Right renal pelvis (tissue), 4 donors: ENCODE data around the gene ADAT3. TPM values are rescaled to one million over a fixed set of nuclear protein-coding genes. Genes with fewer than 3 reads are reported as not detected.

Experiments used
- DNase-seq, 4 donors: peaks; one replicate each; pipeline ENCODE4 v3.0.0-alpha.2; 2013; ENCODE audit warnings: low read depth in 4 of 4, low spot score in 3 of 4, missing footprints in 1 of 4
- polyA plus RNA-seq, 4 donors: library from polyadenylated mRNA; unstranded; fragments of 120-200 nt; gene quantifications; one replicate each; pipeline ENCODE4 v1.2.1, GENCODE V29; 2013; ENCODE audit not compliant: insufficient read length in 4 of 4

The ADAT3 gene
- polyA plus RNA-seq: 1 to 10 TPM; 1.8 to 4.4 (median 2.2) TPM

DNA sequence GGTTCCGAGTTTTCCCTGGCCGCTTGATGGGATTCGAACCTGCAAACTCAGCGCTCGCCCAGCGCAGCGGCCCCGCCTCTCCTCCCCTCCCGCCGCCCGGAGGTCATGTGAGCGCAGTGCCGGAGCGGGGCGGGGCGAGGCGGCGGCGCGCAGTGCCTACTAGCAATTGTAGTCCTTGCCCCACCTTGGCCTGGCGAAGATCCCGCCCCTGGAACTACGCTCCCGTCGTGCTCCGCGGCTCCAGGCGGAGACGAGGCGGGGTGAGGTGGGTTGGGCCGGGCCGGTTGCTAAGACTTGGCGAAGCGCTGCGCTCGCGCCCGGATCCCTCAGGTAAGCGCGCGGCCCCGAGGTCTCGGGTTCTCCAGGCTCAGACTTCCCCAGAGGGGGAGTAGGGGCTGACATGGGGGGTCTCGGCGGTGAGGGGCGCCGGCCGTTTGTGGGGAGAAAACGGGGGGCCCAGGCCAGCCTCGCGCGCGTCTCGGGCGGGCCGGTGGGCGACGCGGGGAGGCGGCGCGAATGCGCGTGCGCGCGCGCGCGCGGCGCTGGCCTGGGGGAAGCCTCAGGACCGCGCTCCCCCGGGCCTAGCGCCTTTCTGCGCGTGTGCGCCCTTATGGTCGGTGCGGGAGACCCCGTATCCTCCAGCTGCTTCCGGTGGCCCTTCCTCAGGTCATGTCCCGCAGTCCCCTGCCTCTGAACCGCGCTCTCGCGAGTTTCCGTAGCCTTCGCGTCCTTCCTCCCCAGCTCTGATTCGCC is at the start of gene ADAT3, which contains the start of gene SCAMP4:
ADAT3 (plus strand) TSS at position 290 of the 753 bp plus-strand sequence. CDS start 6,649 bp downstream, outside the sequence.
SCAMP4 (plus strand) TSS at position 290 of the 753 bp plus-strand sequence. CDS start 9,621 bp downstream, outside the sequence.
- DNase-seq: peak; percentile 93 to 97 (median 96)

DNA sequence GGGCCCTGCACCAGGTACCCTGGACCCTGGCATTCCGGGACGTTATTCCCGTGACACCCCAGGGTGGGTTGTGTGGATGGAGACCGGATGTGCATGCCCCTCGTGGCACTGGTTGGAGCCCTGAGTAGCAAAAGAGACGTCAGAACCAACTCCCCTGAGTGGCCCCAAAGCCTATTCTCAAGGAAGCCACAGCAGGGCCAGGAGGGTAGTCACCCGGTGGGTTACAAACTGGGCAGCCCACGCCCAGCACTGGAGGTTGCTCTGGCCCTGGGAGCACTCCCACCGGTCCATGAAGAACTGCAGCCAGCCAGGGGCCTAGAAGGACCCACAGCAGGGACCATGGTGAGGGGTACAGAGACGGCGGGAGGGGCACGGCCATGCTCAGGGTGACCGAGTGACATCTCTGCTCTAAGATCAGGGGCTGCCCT is 49.4 kb upstream of the ADAT3 start:
- DNase-seq: no peak

DNA sequence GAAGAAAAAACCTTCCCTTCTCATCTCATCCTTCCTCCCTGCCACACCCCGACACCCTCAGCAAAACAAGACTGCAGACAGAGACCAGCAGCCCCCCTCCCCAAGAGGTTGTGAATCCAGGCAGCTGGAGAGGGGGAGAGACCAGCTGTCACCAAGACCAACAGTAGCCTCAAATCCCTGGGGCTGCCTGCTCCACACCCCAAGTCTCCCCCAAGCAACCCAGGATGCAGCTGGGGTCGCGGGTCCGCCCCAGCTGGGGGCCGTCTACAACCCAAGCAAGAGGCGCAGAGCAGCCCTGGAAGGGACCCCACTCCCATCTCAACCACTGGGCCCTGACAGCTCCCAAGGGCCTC is 48.9 kb upstream of the ADAT3 start:
- DNase-seq: no peak

DNA sequence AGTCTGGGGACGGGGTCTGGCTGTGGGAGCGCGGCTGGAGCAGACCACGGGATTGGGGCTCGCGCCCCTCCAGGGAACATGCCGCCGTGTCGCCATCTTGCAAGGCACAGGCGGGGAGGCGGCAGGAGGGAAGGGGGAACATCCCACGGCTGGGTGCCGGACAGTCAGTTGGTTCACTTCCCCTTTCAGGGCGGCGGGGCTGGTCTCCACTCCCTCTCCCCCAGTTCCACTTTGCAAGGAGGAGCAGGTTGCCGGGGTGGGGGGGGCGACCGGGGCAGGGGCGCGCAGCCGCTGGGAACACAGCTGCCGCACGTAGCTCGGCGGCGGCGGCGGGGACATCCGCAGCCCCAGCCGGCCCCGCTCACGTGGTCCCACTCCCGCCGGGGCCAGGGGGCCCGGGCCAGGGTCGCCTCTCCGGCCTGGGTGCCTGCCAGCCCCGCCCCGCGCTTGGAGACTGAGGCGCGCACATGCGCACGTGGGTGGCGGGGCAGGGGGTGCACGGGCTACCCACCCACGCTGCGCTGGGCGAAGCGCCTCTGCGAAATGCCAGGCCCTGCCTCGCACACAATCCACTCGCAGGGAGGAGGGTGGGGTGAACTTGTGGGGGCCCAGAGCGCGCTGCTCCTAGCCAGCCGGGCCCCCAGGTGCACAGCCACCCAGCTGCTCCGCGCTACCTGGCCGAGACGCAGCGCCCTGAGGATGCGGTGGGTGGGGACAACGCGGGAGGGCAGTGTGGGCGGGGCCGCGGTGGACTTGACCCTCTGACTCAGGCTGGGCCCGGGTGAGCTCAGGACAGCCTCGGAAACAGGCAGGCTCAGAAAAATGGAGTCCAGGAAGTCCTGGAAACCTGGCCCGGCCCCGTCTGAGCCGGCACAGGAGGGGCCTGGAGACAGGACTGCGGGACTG is 48.2 kb upstream of the ADAT3 start:
- DNase-seq: no peak

DNA sequence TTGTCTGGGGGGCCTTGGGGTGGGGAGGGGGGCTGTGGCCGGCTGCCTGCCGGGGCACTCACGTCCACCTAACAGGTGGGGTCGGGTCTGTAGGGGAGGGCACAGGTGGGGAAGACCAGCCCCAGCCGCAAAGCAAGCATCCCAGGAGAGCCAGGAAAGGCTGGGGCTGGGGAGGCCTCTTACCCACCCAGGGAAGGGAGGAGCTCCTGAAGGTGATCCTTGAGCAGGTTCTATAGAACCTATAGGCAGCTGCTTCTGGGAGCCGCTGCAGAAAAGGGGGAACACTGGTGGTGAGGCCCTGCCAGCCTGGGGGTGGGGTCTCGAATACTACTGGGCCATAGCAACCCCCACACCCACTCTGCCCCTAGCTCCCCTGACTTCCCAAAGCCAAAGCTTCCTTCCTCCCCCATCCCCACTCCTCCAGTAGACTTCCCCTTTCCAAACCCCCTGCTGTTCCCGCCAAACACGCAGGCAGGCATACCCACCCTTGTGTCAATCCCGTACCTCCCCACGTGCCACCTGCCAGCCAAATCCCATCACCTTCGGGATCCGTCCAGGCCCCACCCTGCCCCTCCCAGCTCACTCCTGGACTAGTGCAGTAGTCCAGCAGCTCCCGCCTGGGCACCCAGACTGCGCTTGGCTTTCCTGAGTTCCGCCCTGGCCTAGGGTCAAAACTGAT is 47.4 kb upstream of the ADAT3 start:
- DNase-seq: no peak

DNA sequence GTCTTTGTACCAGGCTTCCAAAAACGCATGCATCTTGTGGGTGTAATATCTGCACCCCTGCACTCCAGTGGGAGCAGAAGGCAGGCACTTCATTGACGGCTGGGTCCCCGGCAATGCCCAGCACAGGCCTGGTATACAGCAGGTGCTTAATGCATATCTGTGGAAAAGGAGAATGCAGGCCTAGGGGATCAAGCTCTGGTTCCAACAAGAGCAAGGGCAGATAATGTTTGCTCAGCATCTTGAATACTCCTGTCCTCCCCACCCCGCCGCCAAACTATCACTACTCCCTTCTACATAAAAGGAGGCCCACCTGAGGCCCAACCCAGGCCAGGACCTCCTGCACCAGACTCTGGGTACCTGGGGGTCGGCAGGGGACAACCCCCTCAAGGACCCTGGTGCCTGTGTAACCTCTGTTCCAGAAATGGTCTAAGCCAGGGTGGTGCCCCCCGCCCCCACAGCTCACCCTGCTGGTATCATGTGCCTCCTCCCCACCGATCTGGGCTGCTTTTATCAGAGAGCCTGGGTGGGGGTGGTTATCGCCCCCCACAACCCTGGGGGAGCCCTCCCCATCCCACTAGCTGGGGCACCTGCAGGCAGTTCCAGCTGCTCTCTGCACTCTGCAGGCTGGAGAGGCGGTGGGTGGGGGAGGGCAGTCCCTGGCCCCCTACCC is 46.7 kb upstream of the ADAT3 start:
- no peak for DNase-seq

DNA sequence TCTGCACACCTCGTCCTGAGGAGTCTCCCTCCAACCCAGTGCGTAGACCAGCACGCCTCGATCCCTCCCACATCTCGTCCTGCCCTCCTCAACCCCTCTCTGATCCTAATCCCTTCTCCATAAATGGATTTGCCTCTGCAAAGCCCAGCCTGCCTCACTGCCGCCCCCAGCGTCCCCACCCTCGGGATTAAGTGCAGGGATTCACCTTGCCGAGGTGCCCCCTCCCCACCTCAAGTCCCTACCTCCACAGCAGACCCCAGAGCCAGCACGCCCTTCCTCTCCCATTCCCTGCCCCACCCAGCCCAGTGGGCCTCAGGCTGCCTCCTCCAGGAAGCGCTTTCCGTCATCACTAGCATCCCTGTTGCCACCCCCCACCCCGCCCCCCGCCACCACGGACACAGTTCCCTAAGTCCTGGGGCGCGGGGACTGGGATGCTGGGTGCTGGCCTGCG is 45.8 kb upstream of the ADAT3 start:
- DNase-seq: no peak

DNA sequence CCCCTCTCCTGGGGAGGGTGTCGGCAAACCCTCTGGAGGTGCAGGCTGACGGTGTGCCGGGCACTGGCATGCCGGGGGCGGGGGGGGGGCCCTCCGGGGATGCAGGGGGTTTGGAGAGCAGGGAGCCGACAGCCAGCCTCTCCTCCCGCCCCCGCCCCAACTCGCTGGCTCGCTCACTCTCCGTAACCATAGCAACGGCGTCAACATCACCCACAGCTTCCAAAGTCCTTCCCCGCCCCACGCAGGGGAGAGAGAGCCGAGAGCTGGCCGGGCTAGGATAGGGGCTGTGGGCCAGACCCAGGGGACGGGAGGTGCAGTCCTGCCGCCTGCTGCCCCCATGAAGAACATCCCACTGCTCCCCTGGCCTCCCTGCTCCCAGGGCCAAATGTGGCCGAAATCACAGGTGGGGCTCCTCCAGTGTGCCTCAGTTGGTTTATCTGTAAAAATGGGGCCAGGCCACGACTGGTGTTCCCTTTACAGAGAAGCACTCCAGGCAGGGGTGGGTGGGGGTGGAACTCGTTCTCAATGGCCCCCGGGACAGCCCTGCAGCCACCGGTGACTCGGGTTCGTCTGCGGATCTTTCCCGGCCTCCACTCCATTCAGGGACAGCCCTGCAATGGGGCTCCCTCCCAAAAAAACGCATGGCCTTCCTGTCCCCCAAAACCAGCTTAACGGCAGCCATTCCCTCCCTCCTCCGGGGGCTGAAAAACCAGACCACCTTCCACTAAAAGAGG is 45.0 kb upstream of the ADAT3 start:
- DNase-seq: peak in 1 of 4 donors; percentile 77

DNA sequence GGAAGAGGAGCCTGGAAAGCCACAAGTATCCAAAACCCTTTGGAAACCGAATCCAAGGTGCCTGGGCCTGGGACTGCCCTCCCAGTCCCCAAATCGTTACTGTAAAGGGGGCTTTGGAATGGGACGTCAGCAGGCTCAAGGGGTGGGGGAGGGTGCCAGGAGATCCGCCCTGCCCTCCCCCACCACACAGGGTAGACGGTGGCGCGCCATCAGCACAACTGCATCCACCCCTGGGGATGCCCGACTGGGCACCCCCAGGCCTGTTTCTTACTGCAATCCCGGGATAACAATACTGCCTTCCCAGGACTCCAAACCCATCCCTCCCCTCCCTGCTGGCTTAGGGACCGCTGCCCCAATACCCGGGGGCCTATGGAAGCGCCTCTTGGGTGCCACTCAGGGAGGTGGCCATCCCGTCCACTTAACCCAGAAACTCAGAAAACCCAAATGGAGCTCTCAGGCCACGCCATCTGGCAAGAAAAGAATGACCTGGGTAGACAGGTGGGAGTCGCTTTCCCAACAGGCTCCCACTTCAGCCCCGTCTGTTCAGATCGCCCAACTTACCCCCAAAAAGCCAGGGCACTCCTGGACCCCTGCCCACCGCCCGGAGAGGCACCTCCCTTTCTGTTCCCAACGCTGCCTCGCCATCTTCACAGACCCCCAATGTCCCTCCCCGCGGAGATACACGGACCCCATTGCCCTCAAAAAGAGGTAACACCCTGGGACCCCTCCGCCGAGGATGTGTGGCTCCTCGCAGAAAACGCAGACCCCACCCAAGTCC is 44.2 kb upstream of the ADAT3 start:
- no peak for DNase-seq

DNA sequence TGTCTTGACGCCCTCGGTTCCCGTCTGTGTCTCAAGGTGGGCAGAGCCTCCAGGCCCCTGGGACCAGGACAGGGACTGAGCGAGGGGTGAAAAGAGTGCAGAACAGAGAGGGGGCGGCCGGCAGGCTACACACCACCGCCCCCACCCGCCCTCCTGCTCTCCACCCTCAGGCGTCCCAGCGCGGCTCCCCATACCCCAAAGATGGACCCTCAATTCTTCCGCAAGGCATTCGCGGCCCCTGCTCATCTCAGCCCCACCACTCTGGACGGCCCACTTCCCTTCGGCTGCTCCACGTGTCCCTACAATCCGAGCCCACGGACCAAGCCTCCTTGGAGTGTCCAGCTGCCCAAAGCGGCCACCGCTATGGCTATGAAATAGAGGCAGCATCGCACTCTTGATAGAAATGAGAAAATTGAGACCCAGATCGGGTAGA is 43.6 kb upstream of the ADAT3 start:
- no peak for DNase-seq

DNA sequence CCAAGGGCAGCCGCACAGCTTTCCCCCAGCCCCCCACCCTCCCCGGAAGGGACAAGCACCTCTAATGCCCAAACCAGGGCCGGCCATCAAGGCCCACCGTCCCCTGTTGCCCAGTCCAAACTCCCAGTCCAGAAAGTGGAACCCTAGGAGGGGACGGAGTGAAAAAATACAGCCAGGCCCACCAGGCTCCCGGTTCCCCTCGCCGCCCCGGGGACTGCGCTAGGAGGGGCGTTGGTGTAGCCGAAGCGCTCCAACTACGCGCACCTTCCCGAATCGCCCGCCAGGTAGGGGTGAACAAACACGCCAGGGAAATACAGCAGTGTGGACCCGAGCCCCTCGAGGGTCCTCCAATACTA is 43.2 kb upstream of the ADAT3 start:
- no peak for DNase-seq

DNA sequence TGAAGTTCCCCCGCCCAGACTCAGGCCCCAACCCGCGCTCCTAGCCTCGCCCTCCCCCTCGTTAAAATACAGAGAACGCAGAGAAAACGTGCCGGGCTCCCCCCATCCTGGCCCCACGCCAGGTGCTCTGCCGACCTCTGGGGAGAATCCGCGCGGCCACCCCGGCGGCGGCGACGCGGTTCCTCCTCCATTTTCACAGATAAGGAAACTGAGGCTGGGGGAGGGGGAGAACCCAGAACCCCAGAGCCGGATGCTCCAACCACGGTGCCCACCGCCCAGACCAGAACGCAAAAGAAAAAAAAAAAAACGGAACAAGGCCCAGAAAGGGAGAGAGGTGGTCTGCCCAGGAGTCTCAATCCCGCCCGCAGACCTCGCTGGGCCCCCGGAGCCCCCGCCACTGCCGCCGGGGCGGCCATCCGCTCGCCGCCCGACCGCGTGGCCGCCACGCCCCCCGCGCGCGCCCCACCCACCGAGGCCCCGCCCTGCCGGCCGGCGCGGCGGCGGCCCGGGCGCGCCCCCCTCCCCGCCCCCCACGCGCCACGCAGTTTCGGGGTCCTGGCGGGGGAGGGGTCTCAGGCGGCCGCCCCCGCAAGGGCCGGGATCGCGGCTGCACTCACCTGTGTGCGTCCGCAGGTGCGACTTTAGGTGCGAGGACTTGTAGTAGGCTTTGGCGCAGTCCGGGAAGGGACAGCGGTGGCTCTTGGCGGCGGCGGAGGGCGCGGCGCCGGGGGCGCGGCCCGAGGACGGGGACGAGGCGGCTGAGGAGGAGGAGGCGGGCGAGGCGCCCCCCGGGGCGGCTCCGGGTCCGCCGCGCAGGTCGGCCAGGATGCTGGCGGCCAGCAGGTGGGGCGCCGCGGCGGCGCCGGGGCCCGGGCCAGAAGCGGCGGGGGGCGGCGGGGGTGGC is 42.5 kb upstream of the ADAT3 start:
- DNase-seq: no peak

DNA sequence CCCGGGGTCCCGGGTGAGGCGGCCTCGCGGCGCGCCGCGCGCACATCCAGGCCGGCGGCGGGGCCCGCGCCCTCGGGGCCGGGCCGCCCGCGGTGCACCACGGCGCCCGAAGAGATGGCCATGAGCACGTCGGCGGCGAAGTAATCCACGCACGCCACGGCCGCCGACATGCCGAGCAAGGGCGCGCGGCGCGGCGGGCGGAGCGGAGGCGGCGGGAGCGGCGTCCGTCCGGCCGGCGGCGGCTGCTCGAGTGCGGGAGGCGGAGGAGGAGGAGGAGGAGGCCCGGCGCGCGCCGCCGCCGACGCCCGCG is 41.9 kb upstream of the ADAT3 start, which contains the start of gene KLF16:
KLF16 (minus strand) TSS at position 252 of the 310 bp plus-strand sequence; CDS start at position 170, 82 bp downstream.
- no peak for DNase-seq

DNA sequence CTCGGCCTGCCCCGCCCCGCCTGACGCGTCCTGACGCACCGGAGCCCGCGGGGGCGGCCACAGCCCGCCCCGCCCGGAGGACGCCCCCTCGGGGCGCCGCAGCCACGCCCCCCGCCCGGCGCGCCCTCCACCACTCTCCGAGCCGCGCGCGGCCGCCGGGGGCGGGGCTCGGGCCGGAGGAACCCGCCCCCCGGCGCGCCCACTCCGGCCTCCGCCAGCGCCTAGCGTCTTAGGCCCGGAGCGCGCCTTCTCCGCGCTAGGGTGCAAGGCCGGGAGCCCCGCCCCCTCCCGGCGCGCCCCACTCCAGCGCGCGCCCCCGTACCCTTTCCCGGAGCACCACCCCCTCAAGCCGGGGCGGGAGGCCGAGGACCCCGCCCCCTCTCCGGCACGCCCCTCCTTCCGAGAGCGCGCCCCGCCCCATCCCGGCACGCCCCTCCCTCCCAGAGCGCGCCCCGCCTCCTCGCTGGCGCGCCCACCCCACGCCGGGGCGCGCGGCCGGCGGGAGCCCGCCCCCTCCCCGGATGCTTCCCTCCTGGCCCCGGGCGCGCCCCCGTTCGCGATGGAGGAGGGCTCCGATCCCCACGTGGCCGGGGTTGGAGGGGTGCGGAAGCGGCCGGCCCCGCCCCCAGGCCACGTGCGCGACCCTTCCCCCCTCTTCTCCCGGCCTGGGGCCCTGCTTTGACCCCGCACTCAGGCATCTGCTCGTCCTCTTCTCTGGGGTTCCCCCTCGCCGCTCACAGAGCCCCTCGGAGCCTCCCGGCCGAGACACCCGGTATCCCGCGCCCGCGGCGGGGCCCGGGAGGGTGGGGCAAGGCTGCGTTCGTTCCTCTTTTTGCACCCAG is 41.3 kb upstream of the ADAT3 start:
- peak in 3 of 4 donors; percentile 81 to 86 (median 83) for DNase-seq

DNA sequence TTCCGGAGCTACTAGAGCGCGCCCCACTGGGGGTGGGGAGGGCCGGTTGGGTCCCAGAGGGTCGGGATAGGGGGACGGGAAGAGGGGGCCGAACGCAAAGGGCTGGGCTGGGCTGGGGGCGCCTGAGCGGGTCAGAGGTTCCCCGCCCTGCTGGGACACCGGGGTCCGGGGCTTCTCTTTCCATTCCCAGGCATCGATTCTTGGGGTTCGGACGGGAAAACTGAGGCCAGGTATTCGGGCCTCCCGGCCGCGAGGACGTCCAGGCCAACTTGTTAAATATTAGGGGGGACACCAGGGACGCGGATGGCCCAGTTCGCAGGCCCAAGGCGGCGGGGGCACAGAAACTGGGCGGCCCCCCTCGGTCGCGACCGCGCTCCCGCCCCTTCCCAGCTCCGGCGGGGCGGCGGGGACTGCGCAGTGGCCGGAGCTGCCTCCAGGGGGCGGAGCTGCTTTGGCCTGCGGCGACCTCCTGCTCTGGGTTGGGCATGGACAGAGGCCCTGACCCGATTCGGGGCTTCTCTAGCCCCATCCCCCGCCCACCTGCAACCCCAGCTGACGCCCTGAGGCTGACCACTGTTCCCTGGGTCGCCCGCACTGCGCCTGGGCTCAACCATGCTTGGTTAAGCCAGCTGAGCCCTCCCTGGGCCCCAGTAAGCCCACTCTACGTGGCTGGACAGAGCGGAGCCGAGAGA is 40.6 kb upstream of the ADAT3 start:
- no peak for DNase-seq
